GM19438 (cell line): Measurements from ENCODE around the gene MYPN.

ENCODE experiments used
- ATAC-seq: cut with Tn5 transposase; IDR thresholded peaks from one replicate; pipeline ENCODE4 v1.9.1; 2021; ENCODE audit warnings: low read depth; ENCODE audit not compliant: unreplicated experiment

Gene MYPN

DNA sequence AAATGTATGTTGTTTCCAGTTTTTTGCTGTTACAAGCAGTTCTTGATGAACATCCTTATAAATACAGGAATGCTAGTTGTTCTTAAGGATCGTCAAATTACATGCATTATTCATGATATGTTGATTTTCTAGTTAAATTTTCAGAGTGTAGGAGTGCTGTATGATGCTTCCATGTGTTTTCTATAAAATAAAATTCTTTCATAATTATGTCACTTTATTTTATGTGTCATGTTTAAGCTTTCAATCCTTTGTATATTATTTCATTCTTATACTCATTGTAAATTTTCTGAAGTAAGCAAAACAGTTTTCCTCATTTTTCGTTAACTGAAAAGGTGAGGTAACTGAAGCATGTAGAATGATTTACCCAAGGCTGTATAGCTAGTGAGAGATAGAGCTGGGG, 16.8 kb upstream of the MYPN start:
- no peak for ATAC-seq

- no peak for ATAC-seq
Observed at GRCh38 chr10:68095153-68095552, 14.1 kb upstream of the MYPN start.

DNA sequence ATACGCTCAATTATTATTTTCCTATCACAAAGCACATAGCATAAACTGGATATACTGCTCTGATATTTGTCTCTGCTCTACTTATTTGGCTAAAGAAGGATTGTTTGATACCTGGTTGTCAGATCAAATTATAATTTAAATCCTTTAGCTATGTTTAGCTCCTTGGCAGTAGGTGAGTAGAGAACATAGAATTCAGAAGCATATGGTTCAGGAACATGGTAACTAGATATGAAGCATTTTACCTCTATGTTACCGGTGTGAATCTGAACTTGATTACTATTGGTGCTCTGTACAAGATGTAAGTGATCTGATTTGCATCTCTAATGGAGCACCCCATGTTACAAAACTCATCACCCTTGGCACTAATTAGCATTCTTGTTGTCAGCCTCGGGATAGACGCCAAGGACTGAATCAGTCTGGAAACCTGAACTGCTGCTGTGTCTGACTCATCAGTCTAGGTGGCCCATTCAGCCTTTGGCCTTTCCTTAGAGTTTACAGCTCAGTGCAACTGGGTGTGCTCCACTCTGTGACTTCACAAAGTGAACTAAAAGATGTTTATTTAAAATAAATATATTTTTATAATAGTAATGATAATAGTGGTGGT, 12.3 kb upstream of the MYPN start:
- no peak for ATAC-seq

DNA sequence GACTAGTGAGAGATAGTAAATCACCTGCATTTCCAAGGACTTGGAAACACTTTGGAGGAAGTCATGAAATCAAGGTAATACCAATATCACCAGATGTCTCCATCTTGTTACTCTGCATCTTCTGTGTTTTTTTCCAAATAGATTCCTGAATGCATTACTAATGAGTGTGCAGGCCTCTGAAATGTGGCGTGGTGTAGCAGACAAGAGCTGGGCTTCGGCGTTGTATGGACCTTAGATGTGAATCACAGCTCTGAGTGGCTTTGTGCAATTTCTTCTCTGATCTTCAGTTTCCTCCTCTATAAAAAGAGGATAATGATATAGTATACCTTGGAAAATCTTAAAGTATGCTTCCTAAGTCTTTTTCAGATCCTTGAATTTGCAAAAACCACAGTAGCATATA, 9.6 kb upstream of the MYPN start:
- no peak for ATAC-seq

- no peak for ATAC-seq
Observed at GRCh38 chr10:68101066-68101465, 8.2 kb upstream of the MYPN start.

- no peak for ATAC-seq
Observed at GRCh38 chr10:68103261-68103878, 5.9 kb upstream of the MYPN start.

- no peak for ATAC-seq
Observed at GRCh38 chr10:68103901-68104300, 5.4 kb upstream of the MYPN start.

- no peak for ATAC-seq
Observed at GRCh38 chr10:68105820-68106219, 3.5 kb upstream of the MYPN start.

DNA sequence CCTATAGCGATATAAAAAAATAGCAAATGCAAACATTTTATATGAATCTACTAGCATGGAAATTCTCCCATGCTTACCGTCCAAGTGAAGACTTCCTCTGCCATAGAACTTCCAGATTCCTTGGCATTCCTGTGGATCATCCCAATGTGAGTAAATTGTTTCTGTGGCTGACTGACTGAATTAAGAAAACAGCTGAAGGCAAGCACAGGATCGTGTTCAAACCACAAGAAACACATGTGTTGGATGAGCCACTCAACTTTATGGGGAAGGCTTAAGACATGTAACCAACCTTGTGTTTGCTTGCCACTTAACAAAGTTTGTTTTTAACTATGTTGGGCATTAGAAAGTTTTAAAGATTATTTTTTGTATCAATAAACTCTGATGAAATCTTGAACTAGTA, 2.6 kb upstream of the MYPN start:
- ATAC-seq: no peak

DNA sequence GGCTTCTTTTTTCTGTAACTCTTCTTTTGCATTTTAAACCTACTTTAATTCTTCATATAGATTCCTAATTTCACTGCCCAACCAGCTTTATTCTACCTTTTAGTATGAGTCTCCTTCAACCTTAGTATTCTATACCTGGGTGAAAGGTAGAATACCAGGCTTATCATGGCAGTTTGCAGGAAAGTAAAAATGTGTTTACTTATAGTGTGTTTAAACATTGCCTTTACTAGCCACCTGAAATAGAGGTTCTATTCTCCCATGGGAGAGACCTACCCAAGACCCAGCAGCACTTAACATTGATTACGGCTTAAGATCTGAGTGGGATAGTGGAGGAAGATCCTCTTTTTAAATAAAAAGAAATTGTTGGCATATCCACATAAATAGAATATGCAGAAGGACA, 1.6 kb upstream of the MYPN start:
- ATAC-seq: no peak

GRCh38 chr10:68108051-68108450, 1.2 kb upstream of the MYPN start:
- no peak for ATAC-seq

- ATAC-seq: no peak
Observed at GRCh38 chr10:68108653-68109052, 635 bp upstream of the MYPN start.

- no peak for ATAC-seq
Observed at GRCh38 chr10:68110027-68110426, 739 bp downstream of the MYPN start.

DNA sequence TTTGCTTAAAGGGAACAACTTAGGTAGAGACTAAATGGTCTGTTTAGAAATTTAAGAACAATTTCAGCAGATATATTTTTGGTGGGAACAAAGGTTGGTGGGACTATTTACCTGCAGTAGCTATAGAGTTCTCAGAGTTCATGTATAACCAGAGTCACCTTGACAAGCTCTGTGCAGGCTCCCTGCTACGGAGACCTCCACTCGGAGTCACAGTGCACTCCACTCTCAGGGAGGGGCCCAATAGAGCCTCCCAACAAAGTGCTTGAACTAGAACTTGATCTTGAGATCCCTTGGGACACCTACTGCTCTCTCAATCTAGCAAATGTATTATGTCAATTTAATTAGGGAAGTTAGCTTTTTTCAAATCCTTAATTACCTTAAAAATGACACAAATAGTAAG, 2.3 kb downstream of the MYPN start:
- no peak for ATAC-seq

DNA sequence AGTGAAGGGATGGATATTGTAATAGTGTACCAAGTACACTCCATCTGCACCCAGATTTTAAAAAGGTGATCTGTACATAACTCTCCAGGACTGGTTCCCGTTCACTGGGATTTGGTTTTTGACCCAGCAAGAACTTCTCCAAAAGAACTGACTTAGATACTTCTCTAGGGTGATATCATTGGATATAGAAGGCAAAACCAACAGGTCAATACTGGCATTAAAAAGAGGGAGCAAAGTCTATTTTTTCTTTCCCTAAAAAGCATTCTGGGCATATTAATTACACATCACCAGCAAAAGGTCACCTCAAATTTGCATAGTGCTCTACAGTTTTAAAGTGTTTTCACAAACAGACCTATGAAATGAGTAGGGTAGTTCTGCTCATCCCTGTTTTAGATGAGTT, 3.5 kb downstream of the MYPN start:
- no peak for ATAC-seq

DNA sequence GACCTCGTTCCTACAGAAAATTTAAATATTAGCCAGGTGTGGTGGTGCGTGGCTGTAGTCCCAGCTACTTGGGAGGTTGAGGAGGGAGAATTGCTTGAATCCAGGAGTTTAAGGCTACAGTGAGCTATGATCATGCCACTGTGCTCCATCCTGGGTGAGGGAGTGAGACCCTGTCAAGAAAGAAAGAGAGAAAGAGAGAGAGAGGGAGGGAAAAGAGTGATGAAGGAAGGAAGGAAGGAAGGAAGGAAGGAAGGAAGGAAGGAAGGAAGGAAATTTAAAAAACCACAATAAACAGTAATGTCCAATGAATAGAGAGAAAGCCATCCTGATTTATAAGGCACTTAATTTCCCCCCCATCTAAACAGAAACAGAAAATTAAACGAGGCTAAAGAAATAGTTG, 9.4 kb downstream of the MYPN start:
- ATAC-seq: no peak

GRCh38 chr10:68121020-68121743, 11.9 kb downstream of the MYPN start:
- ATAC-seq: no peak

DNA sequence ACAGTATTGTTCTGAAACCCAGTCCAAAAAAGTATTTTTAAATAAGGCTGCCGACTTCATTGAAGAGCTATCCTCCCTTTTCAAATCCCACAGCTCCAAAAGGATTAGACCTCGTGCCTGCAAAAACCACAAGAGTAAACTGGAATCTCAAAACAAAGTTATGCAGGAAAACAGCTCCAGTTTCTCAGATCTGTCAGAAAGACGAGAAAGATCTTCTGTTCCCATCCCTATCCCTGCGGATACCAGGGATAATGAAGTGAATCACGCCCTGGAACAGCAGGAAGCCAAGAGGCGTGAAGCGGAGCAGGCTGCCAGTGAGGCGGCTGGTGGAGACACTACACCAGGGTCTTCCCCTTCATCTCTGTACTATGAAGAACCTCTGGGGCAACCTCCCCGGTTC, 12.6 kb downstream of the MYPN start:
- no peak for ATAC-seq

DNA sequence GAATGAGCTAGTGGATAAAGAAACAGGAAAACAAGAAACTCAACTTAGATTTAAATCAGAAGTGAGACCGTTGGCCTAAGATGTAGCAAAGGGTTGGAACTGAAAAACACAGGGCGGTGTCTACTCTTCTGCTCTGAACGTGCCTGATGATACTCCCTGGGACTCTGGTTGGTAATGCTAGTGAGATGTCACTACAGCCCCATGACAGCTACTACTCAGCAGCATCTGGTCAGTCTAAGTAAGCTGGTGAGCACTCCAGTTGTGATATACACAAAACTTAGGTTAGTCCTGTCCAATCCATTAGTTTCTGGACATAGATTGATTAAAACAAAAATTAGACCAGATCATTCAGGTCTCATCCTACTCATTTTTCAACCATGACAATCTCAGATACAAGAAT, 15.4 kb downstream of the MYPN start:
- no peak for ATAC-seq

GRCh38 chr10:68125772-68126171, 16.5 kb downstream of the MYPN start:
- no peak for ATAC-seq

- no peak for ATAC-seq
Observed at GRCh38 chr10:68128015-68128414, 18.7 kb downstream of the MYPN start.

GRCh38 chr10:68132391-68132790, 23.1 kb downstream of the MYPN start:
- ATAC-seq: no peak
